HG03571 (cell line): Measurements from ENCODE around the gene MRM2.
A peak's percentile ranks its signal among the peaks of the same experiment; 100 is the strongest.

ENCODE experiments used
- ATAC-seq: cut with Tn5 transposase; IDR thresholded peaks from one replicate; pipeline ENCODE4 v1.9.1; 2021; ENCODE audit not compliant: unreplicated experiment

Gene MRM2

GRCh38 chr7:2241580-2242540, at the start of gene MRM2, which contains the start of gene NUDT1:
Gene MRM2, minus strand, starts transcription at chr7:2242205. Its CDS starts 36 bp downstream, at chr7:2242169.
Gene NUDT1, plus strand, starts transcription at chr7:2242226. Its CDS starts 2,349 bp downstream, at chr7:2244575.
- ATAC-seq, result peak; percentile 57

GRCh38 chr7:2290877-2291276, 48.9 kb upstream of the MRM2 start:
- no peak for ATAC-seq

- no peak for ATAC-seq
These were observed 47.6 kb upstream of the MRM2 start for GRCh38 chr7:2289621-2290020.

- no peak for ATAC-seq
These were observed 47.1 kb upstream of the MRM2 start for GRCh38 chr7:2289111-2289586.

GRCh38 chr7:2288503-2288902, 46.5 kb upstream of the MRM2 start:
- ATAC-seq, result peak; percentile 59

GRCh38 chr7:2287745-2288144, 45.7 kb upstream of the MRM2 start:
- no peak for ATAC-seq

GRCh38 chr7:2283074-2283473, 41.1 kb upstream of the MRM2 start:
- no peak for ATAC-seq

- ATAC-seq, result no peak
These were observed 40.3 kb upstream of the MRM2 start for GRCh38 chr7:2282185-2282751.

GRCh38 chr7:2281541-2281940, 39.5 kb upstream of the MRM2 start:
- no peak for ATAC-seq

- no peak for ATAC-seq
These were observed 38.4 kb upstream of the MRM2 start for GRCh38 chr7:2280424-2280823.

- no peak for ATAC-seq
These were observed 37.9 kb upstream of the MRM2 start for GRCh38 chr7:2279896-2280295.

GRCh38 chr7:2278026-2278425, 36.0 kb upstream of the MRM2 start:
- no peak for ATAC-seq

GRCh38 chr7:2276107-2276506, 34.1 kb upstream of the MRM2 start:
- no peak for ATAC-seq

- ATAC-seq, result no peak
These were observed 33.1 kb upstream of the MRM2 start for GRCh38 chr7:2275101-2275500.

GRCh38 chr7:2274666-2275065, 32.7 kb upstream of the MRM2 start:
- no peak for ATAC-seq

GRCh38 chr7:2273866-2274265, 31.9 kb upstream of the MRM2 start:
- no peak for ATAC-seq

- ATAC-seq, result no peak
These were observed 30.0 kb upstream of the MRM2 start for GRCh38 chr7:2272031-2272430.

- ATAC-seq, result no peak
These were observed 29.4 kb upstream of the MRM2 start for GRCh38 chr7:2271273-2272026.

GRCh38 chr7:2270495-2270894, 28.5 kb upstream of the MRM2 start:
- ATAC-seq, result no peak

- no peak for ATAC-seq
These were observed 28.0 kb upstream of the MRM2 start for GRCh38 chr7:2269991-2270460.
